Upper lobe of left lung (tissue), 4 donors: ENCODE results near the gene SRD5A1.

ENCODE experiments used
- EP300 ChIP-seq, 4 donors: sonication (generic); formaldehyde crosslinking; IDR thresholded peaks; one replicate each; pipeline ENCODE4 v1.5.1; 2017; ENCODE audit warnings: antibody characterized with exemption in 4 of 4, control low read depth in 2 of 4
- POLR2A ChIP-seq, 4 donors: fragments of 450-650 bp; IDR thresholded peaks; one replicate each; pipeline ENCODE4 v1.5.1; 2016 to 2017; ENCODE audit warnings: antibody characterized with exemption in 4 of 4, mild to moderate bottlenecking in 2 of 4
- POLR2AphosphoS5 ChIP-seq, 2 donors: sonication (generic); formaldehyde crosslinking; IDR thresholded peaks; one replicate each; pipeline ENCODE4 v1.5.1; 2017; ENCODE audit warnings: antibody characterized with exemption in 2 of 2
- TF ChIP-seq, protein P1 (sequence below), 6 experiments: fragments of 450-650 bp in 4 of 6; fragments of 200-600 bp in 2 of 6; sonication (generic) in 2 of 6; IDR thresholded peaks; one replicate each; pipeline ENCODE4 v1.5.1; 2016 to 2019; ENCODE audit warnings: antibody characterized with exemption in 6 of 6

DNA sequence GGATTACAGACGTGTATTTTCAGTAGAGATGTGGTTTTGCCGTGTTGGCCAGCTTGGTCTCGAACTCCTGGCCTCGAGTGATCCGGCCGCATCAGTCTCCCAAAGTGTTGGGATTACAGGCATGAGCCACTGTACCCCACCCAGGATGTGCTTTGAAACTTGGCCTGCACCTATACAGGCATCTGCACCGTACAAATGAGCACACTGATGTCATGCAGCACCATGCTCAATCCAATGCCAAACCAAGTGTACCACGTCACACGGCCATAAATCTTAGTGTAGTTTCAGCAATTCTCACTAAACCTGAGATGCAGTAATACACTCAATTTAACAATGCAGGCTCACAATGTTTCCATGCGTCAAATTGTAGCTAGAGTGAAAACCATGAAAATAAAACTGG lies 6.7 kb upstream of the SRD5A1 start:
- no peak for TF ChIP-seq POLR2A (IDR thresholded peaks at IDR 0.05)
- TF ChIP-seq, protein P1, sequence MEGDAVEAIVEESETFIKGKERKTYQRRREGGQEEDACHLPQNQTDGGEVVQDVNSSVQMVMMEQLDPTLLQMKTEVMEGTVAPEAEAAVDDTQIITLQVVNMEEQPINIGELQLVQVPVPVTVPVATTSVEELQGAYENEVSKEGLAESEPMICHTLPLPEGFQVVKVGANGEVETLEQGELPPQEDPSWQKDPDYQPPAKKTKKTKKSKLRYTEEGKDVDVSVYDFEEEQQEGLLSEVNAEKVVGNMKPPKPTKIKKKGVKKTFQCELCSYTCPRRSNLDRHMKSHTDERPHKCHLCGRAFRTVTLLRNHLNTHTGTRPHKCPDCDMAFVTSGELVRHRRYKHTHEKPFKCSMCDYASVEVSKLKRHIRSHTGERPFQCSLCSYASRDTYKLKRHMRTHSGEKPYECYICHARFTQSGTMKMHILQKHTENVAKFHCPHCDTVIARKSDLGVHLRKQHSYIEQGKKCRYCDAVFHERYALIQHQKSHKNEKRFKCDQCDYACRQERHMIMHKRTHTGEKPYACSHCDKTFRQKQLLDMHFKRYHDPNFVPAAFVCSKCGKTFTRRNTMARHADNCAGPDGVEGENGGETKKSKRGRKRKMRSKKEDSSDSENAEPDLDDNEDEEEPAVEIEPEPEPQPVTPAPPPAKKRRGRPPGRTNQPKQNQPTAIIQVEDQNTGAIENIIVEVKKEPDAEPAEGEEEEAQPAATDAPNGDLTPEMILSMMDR (IDR thresholded peaks at IDR 0.05), result peak in 1 of 6 experiments; percentile 0
- TF ChIP-seq POLR2AphosphoS5 (IDR thresholded peaks at IDR 0.05), result no peak
- TF ChIP-seq EP300 (IDR thresholded peaks at IDR 0.05), result no peak
